Keratinocyte (primary cell): ENCODE data around the gene HLF.

Experiments
- CTCF ChIP-seq, 3 experiments: IDR thresholded peaks in 1 of 3; conservative IDR thresholded peaks in 1 of 3; optimal IDR thresholded peaks in 1 of 3; 2 replicates in 2 of 3; 3 replicates in 1 of 3; pipeline versions ENCODE3 to v1.5.1; 2011; ENCODE audit warnings: low read length in 3 of 3, mild to moderate bottlenecking in 3 of 3, moderate library complexity in 2 of 3, control low read depth in 1 of 3, inconsistent platforms in 1 of 3; ENCODE audit not compliant: insufficient read depth in 2 of 3; ENCODE audit errors: extremely low read depth in 1 of 3
- EZH2 ChIP-seq: IDR thresholded peaks from one replicate; pipeline ENCODE4 v1.6.1; 2012; ENCODE audit warnings: inconsistent platforms, mild to moderate bottlenecking, low read length, moderate library complexity

DNA sequence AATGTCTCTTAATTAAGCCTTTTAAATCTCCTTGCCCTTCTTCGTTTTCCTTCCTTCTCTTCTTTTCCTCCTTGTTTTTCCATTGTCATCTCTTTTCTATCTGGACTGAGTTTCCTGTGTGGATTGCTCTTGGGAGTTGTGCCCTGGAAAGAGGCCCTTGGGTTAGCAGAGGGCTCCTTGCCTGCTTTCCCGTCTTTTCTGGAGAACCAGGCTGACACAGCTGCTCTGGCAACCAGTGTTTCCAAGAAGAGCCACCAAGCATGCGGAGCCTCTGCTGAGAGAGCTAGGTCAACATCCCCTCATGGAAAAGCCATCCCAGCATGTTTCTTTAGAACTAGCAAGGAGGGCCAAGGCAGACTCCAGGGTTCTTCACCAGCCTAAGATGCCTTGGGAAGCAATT, 75.4 kb downstream of the HLF start:
- TF ChIP-seq EZH2 (no peak), CTCF (optimal IDR thresholded peaks at IDR 0.05 in 1 of 3, IDR thresholded peaks at IDR 0.05 in 1 of 3, conservative IDR thresholded peaks at IDR 0.05 in 1 of 3; ENCODE audit: extremely low read depth in 1 of 3, insufficient read depth in 2 of 3, low read length in 3 of 3) (no peak)
